ENCODE measurements around the gene SCUBE3. TPM values are rescaled to one million over a fixed set of nuclear protein-coding genes. Genes with fewer than 3 reads are reported as not detected.

SCUBE3 gene
- total RNA-seq, 2 experiments from 2014 or later, result not detected

DNA sequence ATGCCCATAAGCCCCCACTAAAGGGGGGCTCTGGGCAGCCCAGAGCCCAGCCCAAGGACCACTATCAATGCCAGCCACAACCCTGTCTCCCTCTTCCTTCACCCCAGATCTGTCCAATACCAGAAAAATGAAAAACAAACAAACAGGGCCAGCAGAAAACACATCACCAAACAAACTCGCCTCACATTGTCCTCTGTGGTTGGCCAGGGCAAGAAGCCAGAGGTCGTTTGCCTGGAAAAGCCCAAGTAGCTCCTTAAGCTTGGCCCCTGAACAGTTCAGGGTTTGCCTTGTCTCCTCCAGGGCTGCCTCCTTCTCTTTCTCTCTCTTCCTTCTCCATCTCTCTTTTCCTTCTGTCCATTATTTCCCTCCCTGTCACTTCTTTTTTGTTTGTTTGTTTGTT lies 10.1 kb upstream of the SCUBE3 start:
- H3K4me3 Mint-ChIP-seq, result no peak overlapping the region

GRCh38 chr6:35206346-35206745 lies 7.4 kb upstream of the SCUBE3 start:
- H3K4me1 Mint-ChIP-seq (ENCODE audit: low read depth), result no peaks in the 10 kb centered on the region
- intact Hi-C loops (cut with micrococcal nuclease), result loop anchor here (10.0 kb wide), 1 partner anchor 222 kb away; no protein-coding TSS in a partner anchor
- ATAC-seq (no peak), DNase-seq (no peak)
- TF ChIP-seq, protein P1, sequence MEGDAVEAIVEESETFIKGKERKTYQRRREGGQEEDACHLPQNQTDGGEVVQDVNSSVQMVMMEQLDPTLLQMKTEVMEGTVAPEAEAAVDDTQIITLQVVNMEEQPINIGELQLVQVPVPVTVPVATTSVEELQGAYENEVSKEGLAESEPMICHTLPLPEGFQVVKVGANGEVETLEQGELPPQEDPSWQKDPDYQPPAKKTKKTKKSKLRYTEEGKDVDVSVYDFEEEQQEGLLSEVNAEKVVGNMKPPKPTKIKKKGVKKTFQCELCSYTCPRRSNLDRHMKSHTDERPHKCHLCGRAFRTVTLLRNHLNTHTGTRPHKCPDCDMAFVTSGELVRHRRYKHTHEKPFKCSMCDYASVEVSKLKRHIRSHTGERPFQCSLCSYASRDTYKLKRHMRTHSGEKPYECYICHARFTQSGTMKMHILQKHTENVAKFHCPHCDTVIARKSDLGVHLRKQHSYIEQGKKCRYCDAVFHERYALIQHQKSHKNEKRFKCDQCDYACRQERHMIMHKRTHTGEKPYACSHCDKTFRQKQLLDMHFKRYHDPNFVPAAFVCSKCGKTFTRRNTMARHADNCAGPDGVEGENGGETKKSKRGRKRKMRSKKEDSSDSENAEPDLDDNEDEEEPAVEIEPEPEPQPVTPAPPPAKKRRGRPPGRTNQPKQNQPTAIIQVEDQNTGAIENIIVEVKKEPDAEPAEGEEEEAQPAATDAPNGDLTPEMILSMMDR (IDR thresholded peaks at IDR 0.05), result no peak
- no peaks in the 10 kb centered on the region for H3K9me3 Mint-ChIP-seq
- H3K4me3 Mint-ChIP-seq, result no peak overlapping the region
- H3K27me3 Mint-ChIP-seq, result peaks cover 50% of the 10 kb centered on the region
- ChIA-PET POLR2A (interaction anchor here (2.1 kb wide), 1 partner anchor 58 kb away, joined by 5 read pairs; no protein-coding TSS in a partner anchor), CTCF (interaction anchor here (0.8 to 9.2 kb wide), 16 partner anchors 8 to 220 kb away, joined by 3 to 104 read pairs (median 11); partner anchors contain the start of genes SCUBE3 and TCP11)
- H3K36me3 Mint-ChIP-seq (ENCODE audit: low read depth), result no peaks in the 10 kb centered on the region
- no peak overlapping the region for H3K27ac Mint-ChIP-seq

More for the DNA sequence above, 10.1 kb upstream of the SCUBE3 start:
- H3K9me3 Mint-ChIP-seq, result no peaks in the 10 kb centered on the region
- H3K36me3 Mint-ChIP-seq (ENCODE audit: low read depth), result no peaks in the 10 kb centered on the region
- H3K27me3 Mint-ChIP-seq, result peaks cover 41% of the 10 kb centered on the region
- ChIA-PET POLR2A (interaction anchor here (0.9 kb wide), 1 partner anchor 19 kb away, joined by 3 read pairs; no protein-coding TSS in a partner anchor), CTCF (interaction anchor here (1.1 to 9.2 kb wide), 10 partner anchors 9 to 743 kb away, joined by 3 to 104 read pairs (median 16); partner anchors contain the start of gene TCP11)
- ATAC-seq, result no peak
- no peak overlapping the region for H3K27ac Mint-ChIP-seq
- intact Hi-C loops (cut with micrococcal nuclease), result loop anchor here (5.0 to 10.0 kb wide), 2 partner anchors 56 to 219 kb away; no protein-coding TSS in a partner anchor
- DNase-seq, result no peak
- no peaks in the 10 kb centered on the region for H3K4me1 Mint-ChIP-seq (ENCODE audit: low read depth)
- TF ChIP-seq, protein P1 (IDR thresholded peaks at IDR 0.05), result no peak

GRCh38 chr6:35208419-35208818 lies 5.3 kb upstream of the SCUBE3 start:
- CTCF ChIA-PET, result interaction anchor here (1.6 to 9.2 kb wide), 7 partner anchors 17 to 222 kb away, joined by 3 to 104 read pairs (median 57); partner anchors contain the start of gene TCP11
- intact Hi-C loops (cut with micrococcal nuclease), result loop anchor here (10.0 kb wide), 1 partner anchor 224 kb away; no protein-coding TSS in a partner anchor
- POLR2A ChIA-PET, result interaction anchor here (2.1 kb wide), 1 partner anchor 60 kb away, joined by 5 read pairs; no protein-coding TSS in a partner anchor

GRCh38 chr6:35209081-35209480 lies 4.7 kb upstream of the SCUBE3 start:
- no peak overlapping the region for H3K4me3 Mint-ChIP-seq
- ChIA-PET POLR2A (no interaction called here), CTCF (interaction anchor here (1.2 to 9.2 kb wide), 6 partner anchors 23 to 223 kb away, joined by 3 to 77 read pairs (median 32); partner anchors contain the start of gene TCP11)
- peaks cover 6% of the 10 kb centered on the region for H3K4me1 Mint-ChIP-seq (ENCODE audit: low read depth)
- TF ChIP-seq, protein P1 (IDR thresholded peaks at IDR 0.05), result no peak
- no peaks in the 10 kb centered on the region for H3K9me3 Mint-ChIP-seq
- peaks cover 58% of the 10 kb centered on the region for H3K27me3 Mint-ChIP-seq
- no peaks in the 10 kb centered on the region for H3K36me3 Mint-ChIP-seq (ENCODE audit: low read depth)
- ATAC-seq (no peak), DNase-seq (no peak)
- no peak overlapping the region for H3K27ac Mint-ChIP-seq
- intact Hi-C loops (cut with micrococcal nuclease), result loop anchor here (10.0 kb wide), 1 partner anchor 224 kb away; no protein-coding TSS in a partner anchor

More at GRCh38 chr6:35208419-35208818, 5.3 kb upstream of the SCUBE3 start:
- H3K27me3 Mint-ChIP-seq, result peaks cover 63% of the 10 kb centered on the region
- H3K27ac Mint-ChIP-seq, result no peak overlapping the region
- H3K4me3 Mint-ChIP-seq, result no peak overlapping the region
- H3K4me1 Mint-ChIP-seq (ENCODE audit: low read depth), result peaks cover 6% of the 10 kb centered on the region
- DNase-seq, result no peak
- TF ChIP-seq, protein P1 (IDR thresholded peaks at IDR 0.05), result no peak
- ATAC-seq, result no peak
- H3K9me3 Mint-ChIP-seq, result no peaks in the 10 kb centered on the region
- H3K36me3 Mint-ChIP-seq (ENCODE audit: low read depth), result no peaks in the 10 kb centered on the region

All from activated CD8-positive, alpha-beta T cell treated with anti-CD3 and anti-CD28 coated beads for 36 hours (primary cell).